ENCODE data around the gene C4B.

- TF ChIP-seq FOXP4 (CRISPR knock-in tag; IDR thresholded peaks at IDR 0.05; ENCODE audit: borderline replicate concordance), result no peak
- TF ChIP-seq, protein P1, sequence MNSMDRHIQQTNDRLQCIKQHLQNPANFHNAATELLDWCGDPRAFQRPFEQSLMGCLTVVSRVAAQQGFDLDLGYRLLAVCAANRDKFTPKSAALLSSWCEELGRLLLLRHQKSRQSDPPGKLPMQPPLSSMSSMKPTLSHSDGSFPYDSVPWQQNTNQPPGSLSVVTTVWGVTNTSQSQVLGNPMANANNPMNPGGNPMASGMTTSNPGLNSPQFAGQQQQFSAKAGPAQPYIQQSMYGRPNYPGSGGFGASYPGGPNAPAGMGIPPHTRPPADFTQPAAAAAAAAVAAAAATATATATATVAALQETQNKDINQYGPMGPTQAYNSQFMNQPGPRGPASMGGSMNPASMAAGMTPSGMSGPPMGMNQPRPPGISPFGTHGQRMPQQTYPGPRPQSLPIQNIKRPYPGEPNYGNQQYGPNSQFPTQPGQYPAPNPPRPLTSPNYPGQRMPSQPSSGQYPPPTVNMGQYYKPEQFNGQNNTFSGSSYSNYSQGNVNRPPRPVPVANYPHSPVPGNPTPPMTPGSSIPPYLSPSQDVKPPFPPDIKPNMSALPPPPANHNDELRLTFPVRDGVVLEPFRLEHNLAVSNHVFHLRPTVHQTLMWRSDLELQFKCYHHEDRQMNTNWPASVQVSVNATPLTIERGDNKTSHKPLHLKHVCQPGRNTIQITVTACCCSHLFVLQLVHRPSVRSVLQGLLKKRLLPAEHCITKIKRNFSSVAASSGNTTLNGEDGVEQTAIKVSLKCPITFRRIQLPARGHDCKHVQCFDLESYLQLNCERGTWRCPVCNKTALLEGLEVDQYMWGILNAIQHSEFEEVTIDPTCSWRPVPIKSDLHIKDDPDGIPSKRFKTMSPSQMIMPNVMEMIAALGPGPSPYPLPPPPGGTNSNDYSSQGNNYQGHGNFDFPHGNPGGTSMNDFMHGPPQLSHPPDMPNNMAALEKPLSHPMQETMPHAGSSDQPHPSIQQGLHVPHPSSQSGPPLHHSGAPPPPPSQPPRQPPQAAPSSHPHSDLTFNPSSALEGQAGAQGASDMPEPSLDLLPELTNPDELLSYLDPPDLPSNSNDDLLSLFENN (IDR thresholded peaks at IDR 0.05; ENCODE audit: low read depth in 2 of 2, low read length in 2 of 2), result no peak
- no peak for TF ChIP-seq EHMT2 (IDR thresholded peaks at IDR 0.05)
- TF ChIP-seq, protein P2, sequence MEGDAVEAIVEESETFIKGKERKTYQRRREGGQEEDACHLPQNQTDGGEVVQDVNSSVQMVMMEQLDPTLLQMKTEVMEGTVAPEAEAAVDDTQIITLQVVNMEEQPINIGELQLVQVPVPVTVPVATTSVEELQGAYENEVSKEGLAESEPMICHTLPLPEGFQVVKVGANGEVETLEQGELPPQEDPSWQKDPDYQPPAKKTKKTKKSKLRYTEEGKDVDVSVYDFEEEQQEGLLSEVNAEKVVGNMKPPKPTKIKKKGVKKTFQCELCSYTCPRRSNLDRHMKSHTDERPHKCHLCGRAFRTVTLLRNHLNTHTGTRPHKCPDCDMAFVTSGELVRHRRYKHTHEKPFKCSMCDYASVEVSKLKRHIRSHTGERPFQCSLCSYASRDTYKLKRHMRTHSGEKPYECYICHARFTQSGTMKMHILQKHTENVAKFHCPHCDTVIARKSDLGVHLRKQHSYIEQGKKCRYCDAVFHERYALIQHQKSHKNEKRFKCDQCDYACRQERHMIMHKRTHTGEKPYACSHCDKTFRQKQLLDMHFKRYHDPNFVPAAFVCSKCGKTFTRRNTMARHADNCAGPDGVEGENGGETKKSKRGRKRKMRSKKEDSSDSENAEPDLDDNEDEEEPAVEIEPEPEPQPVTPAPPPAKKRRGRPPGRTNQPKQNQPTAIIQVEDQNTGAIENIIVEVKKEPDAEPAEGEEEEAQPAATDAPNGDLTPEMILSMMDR (IDR thresholded peaks at IDR 0.05 in 2 of 3, conservative IDR thresholded peaks at IDR 0.05 in 1 of 3; ENCODE audit: insufficient read depth in 2 of 3, low read depth in 1 of 3, low read length in 3 of 3), result no peak
- TF ChIP-seq HMG20B (CRISPR knock-in tag; IDR thresholded peaks at IDR 0.05), result no peak
- TF ChIP-seq CHD1 (IDR thresholded peaks at IDR 0.05; ENCODE audit: low read length), result no peak
- no peak for TF ChIP-seq IRF9 (tag; IDR thresholded peaks at IDR 0.05)
- no peak for TF ChIP-seq BDP1 (IDR thresholded peaks at IDR 0.05; ENCODE audit: insufficient read depth, insufficient read length)
- no peak for TF ChIP-seq ZFX (CRISPR knock-in tag; IDR thresholded peaks at IDR 0.05)
- TF ChIP-seq USF2 (CRISPR knock-in tag; IDR thresholded peaks at IDR 0.05), result no peak
- TF ChIP-seq ZBTB17 (CRISPR knock-in tag; IDR thresholded peaks at IDR 0.05), result no peak
Measured at GRCh38 chr6:31966506-31966905, 48.1 kb upstream of the C4B start.

All from K562 (cell line).